Heart left ventricle (tissue), 13 donors: Measurements from ENCODE around the gene TNRC18.

Experiments used
- POLR2A ChIP-seq, 2 donors: fragments of 450-650 bp; IDR thresholded peaks; one replicate each; pipeline ENCODE4 v1.6.1; 2017; ENCODE audit warnings: antibody characterized with exemption in 2 of 2, mild to moderate bottlenecking in 2 of 2, moderate library complexity in 2 of 2
- TF ChIP-seq, protein P1 (sequence below), 12 donors: fragments of 200-600 bp; sonication (generic) in 4 of 12; IDR thresholded peaks; one replicate each; pipeline versions ENCODE4 v1.5.0 to v1.8.0; 2018 to 2022; ENCODE audit warnings: antibody characterized with exemption in 12 of 12, mild to moderate bottlenecking in 5 of 12
- donor health status: ischemic (EF 13 %, LVEDD 7.1; RV severe dilation, severe dysfunction).
- donor health status: DM: no; HTN: yes; CAD: no.
- donor health status: DM: no; HTN: no; CAD: no.
- donor health status: ischemic (EF 25% LVEDD 6.9; RV normal size, moderate dysfunction).
- donor health status: ischemic (EF 25% LVEDD 5.7; RV mildly dilated, moderate dysfunction).
- donor health status: ischemic (EF 35%, LVEDD 5.7; RV mildly dilated, moderate dysfunction).
- donor health status: nonischemic (EF 11% LVEDD 7.7; RV severe dilation, severe dysfunction).
- donor health status: DM: yes; HTN: yes; CAD: no.
- donor health status: PGD.
- donor health status: ischemic (EF 29% LVEDD 5.4; RV normal size, mild dysfunction).
- donor health status: nonischemic (EF 23%, LVEDD 6.1; RV moderate dilation, normal function).

- TF ChIP-seq, protein P1, sequence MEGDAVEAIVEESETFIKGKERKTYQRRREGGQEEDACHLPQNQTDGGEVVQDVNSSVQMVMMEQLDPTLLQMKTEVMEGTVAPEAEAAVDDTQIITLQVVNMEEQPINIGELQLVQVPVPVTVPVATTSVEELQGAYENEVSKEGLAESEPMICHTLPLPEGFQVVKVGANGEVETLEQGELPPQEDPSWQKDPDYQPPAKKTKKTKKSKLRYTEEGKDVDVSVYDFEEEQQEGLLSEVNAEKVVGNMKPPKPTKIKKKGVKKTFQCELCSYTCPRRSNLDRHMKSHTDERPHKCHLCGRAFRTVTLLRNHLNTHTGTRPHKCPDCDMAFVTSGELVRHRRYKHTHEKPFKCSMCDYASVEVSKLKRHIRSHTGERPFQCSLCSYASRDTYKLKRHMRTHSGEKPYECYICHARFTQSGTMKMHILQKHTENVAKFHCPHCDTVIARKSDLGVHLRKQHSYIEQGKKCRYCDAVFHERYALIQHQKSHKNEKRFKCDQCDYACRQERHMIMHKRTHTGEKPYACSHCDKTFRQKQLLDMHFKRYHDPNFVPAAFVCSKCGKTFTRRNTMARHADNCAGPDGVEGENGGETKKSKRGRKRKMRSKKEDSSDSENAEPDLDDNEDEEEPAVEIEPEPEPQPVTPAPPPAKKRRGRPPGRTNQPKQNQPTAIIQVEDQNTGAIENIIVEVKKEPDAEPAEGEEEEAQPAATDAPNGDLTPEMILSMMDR (IDR thresholded peaks at IDR 0.05): no peak
- TF ChIP-seq POLR2A (IDR thresholded peaks at IDR 0.05): no peak
Measured at GRCh38 chr7:5395246-5395645, 28.4 kb downstream of the TNRC18 start.
